NCI-H2029 (cell line): ENCODE data around the gene JARID2.
"Not testable (repeated sequence)": the region's sequence is repeated elsewhere in the genome, so short reads cannot be mapped to it uniquely, and the experiment has no call there.

ENCODE experiments used
- DNase-seq: peaks from one replicate; lab custom pipeline; 2025; lab: John Stamatoyannopoulos, UW

The JARID2 gene

GRCh38 chr6:15310680-15311079 lies 64.8 kb downstream of the JARID2 start:
- no peak for DNase-seq

- DNase-seq, result no peak
Observed at GRCh38 chr6:15312500-15312899, 66.6 kb downstream of the JARID2 start.

- DNase-seq, result no peak
Observed at GRCh38 chr6:15313367-15313766, 67.5 kb downstream of the JARID2 start.

GRCh38 chr6:15316754-15317153 lies 70.9 kb downstream of the JARID2 start:
- DNase-seq, result no peak

- no peak for DNase-seq
Observed at GRCh38 chr6:15317251-15317650, 71.4 kb downstream of the JARID2 start.

- DNase-seq, result no peak
Observed at GRCh38 chr6:15317934-15318902, 72.3 kb downstream of the JARID2 start.

- no peak for DNase-seq
Observed at GRCh38 chr6:15319677-15320076, 73.8 kb downstream of the JARID2 start.

- no peak for DNase-seq
Observed at GRCh38 chr6:15320693-15321092, 74.8 kb downstream of the JARID2 start.

GRCh38 chr6:15322184-15322583 lies 76.3 kb downstream of the JARID2 start:
- no peak for DNase-seq

- no peak for DNase-seq
Observed at GRCh38 chr6:15322781-15323536, 77.1 kb downstream of the JARID2 start.

GRCh38 chr6:15323611-15324010 lies 77.7 kb downstream of the JARID2 start:
- DNase-seq, result not testable (repeated sequence)

- no peak for DNase-seq
Observed at GRCh38 chr6:15324427-15324985, 78.6 kb downstream of the JARID2 start.

GRCh38 chr6:15325540-15325955 lies 79.7 kb downstream of the JARID2 start:
- no peak for DNase-seq

- DNase-seq, result no peak
Observed at GRCh38 chr6:15326067-15326614, 80.3 kb downstream of the JARID2 start.

GRCh38 chr6:15327271-15327670 lies 81.4 kb downstream of the JARID2 start:
- DNase-seq, result no peak

GRCh38 chr6:15329197-15329671 lies 83.4 kb downstream of the JARID2 start:
- no peak for DNase-seq

GRCh38 chr6:15330174-15330944 lies 84.5 kb downstream of the JARID2 start:
- DNase-seq, result no peak

- DNase-seq, result no peak
Observed at GRCh38 chr6:15331143-15331542, 85.3 kb downstream of the JARID2 start.

GRCh38 chr6:15331629-15332251 lies 85.9 kb downstream of the JARID2 start:
- DNase-seq, result no peak

GRCh38 chr6:15332446-15332845 lies 86.6 kb downstream of the JARID2 start:
- DNase-seq, result no peak

GRCh38 chr6:15335385-15335784 lies 89.5 kb downstream of the JARID2 start:
- DNase-seq, result no peak
